SW480 (cell line): ENCODE results near the gene ATF7IP2.
A peak's percentile ranks its signal among the peaks of the same experiment; 100 is the strongest.
"Not testable (repeated sequence)": the region's sequence is repeated elsewhere in the genome, so short reads cannot be mapped to it uniquely, and the experiment has no call there.

Source experiments
- DNase-seq: peaks from one replicate; pipeline ENCODE4 v3.0.0-alpha.2; 2016; ENCODE audit warnings: low spot score

Gene ATF7IP2

DNA sequence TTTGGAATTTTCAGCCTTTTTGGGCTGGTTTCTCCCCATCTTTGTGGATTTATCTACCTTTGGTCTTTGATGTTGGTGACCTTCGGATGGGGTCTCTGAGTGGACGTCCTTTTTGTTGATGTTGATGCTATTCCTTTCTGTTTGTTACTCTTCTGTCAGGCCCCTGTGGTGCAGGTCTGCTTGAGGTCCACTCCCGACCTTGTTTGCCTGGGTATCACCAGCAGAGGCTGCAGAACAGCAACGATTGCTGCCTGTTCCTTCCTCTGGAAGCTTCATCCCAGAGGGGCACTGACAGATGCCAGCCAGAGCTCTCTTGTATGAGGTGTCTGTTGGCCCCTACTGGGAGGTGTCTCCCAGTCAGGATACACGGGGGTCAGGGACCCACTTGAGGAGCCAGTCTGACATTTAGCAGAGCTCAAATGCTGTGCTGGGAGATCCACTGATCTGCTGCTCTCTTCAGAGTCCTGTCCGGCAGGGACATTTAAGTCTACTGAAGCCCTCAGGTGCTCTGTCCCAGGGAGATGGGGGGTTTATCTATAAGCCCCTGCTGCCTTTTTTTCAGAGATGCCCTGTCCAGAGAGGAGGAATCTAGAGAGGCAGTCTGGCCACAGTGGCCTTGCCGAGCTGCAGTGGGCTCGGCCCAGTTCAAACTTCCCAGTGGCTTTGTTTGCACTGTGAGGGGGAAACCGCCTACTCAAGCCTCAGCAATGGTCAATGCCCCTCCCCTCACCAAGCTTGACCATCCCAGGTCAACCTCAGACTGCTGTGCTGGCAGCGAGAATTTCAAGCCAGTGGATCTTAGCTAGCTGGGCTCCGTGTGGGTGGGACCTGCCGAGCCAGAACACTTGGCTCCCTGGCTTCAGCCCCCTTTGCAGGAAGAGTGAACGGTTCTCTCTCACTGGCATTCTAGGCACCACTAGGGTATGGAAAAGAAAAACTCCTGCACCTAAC lies 66.6 kb downstream of the ATF7IP2 start:
- not testable (repeated sequence) for DNase-seq

GRCh38 chr16:10453159-10453510 lies 67.3 kb downstream of the ATF7IP2 start:
- DNase-seq = no peak

DNA sequence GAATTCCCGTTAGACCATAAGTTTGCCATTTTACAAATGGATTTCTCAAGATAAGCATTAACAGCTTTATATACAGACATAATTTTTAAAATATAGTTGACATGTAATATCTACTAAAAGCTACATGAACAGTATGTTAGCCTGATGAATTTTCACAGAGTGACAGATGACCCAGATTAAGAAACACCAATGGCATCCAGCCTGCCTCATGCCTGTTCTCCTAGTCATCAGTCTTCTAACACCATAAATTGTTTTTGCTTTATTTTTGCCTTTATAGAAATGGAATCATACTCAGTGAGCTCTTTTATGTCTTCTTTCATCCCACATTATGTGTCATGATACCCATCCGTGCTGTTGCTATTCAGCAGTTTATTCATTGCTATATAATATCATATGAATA lies 80.0 kb downstream of the ATF7IP2 start:
- no peak for DNase-seq

DNA sequence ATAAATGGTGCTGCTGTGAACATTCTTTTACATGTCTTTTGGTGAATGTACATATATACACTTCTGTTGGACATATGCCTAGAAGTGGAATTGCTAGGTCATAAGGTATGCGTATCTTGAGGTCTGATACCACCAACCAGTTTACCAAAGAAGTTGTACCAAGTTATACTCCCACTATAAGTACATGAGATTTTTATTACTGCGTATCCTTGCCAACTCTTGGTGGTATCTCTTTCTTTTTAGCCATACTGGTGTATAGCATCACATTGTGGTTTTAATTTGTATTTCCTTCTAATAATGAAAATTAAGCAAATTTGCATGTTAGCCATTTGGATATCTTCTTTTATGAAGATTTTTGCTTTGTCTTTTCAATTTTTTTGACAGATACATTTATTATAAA lies 80.5 kb downstream of the ATF7IP2 start:
- DNase-seq = no peak

- no peak for DNase-seq
These were observed 81.0 kb downstream of the ATF7IP2 start for GRCh38 chr16:10466861-10467260.

- DNase-seq = not testable (repeated sequence)
These were observed 90.8 kb downstream of the ATF7IP2 start for GRCh38 chr16:10476636-10477035.

GRCh38 chr16:10480151-10480550 lies 94.3 kb downstream of the ATF7IP2 start:
- no peak for DNase-seq

- DNase-seq = no peak
These were observed 99.3 kb downstream of the ATF7IP2 start for GRCh38 chr16:10485159-10485558.

DNA sequence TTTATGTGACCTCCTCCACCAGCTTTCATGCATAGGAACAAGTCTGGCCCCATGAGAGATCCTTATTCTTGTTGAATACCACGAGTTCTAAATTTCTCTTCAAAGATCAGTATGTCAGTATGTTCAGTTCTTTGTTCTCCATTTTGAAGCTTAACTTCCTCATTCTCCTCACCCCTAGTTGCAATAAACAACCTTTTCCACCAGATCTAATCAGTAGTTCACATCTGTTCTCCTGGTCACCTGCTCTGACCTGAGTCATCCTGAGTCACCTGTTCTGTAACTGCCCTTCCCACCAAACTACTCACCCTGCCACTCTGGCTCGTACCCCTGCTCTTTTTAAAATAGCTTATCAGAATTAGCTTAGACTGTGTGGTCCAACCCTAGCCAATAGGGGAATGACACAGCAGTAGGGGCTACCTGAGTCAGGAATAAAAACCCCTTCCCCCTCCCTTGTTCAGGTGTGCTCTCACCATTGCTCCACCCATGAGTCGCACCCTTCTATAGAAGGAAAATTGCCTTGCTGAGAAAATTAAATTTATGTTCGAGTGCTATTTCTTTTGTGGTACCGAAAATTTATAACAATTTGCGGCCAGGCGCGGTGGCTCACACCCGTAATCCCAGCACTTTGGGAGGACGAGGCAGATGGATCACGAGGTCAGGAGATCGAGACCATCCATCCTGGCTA lies 100.0 kb downstream of the ATF7IP2 start:
- no peak for DNase-seq

DNA sequence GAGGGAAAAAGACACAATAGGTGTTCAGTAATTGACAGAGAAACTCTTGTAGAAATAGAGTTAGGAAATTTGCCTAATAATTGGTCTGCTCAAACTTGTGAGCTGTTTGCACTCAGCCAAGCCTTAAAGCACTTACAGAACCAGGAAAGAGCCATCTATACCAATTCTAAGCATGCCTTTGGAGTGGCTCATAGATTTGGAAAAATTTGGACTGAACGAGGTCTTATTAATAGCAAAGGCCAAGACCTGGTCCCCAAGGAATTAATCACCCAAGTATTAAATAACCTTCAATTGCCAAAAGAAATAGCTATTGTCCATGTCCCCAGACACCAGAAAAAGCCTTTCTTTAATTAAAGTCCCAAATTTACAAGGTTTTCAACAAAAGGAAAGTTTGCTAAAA lies 104.3 kb downstream of the ATF7IP2 start:
- no peak for DNase-seq

- DNase-seq = no peak
These were observed 107.4 kb downstream of the ATF7IP2 start for GRCh38 chr16:10493276-10493675.

DNA sequence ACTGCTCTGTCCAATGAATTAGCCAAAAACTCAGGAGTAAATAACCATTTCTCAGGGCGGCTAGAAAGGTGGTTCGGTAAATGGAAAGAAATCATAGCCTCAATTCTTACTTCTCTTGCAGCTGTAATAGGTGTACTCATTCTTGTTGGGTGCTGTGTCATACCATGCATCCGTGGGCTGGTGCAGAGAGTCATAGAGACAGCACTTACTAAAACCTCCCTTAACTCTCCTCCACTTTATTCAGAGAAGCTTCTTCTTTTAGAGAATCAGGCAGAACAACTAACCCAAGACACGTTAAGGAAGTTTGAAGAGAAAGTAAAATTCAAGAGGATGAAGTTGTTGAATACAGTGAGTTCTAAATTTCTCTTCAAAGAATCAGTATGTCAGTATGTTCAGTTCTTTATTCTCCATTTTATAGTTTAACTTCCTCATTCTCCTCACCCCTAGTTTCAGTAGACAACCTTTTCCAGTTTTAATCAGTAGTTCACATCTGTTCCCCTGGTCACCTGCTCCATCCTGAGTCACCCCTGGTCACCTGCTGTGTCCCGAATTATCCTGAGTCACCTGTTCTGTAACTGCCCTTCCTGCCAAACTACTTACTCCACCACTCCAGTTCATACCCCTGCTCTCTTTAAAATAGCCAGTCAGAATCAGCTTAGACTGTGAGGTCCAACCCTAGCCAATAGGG lies 108.6 kb downstream of the ATF7IP2 start:
- no peak for DNase-seq

DNA sequence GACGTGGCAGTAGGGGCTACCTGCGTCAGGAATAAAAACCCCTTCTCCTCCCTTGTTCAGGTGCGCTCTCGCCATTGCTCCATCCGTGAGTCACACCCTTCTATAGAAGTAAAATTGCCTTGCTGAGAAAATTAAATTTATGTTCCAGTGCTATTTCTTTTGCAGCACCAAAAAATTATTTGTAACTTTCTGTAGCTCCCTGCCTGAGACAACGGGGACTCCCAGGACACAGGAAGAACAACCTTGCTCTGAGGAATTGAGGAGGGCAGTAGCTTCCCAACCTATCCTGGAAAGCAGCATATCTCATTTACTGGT lies 109.1 kb downstream of the ATF7IP2 start:
- DNase-seq = no peak

GRCh38 chr16:10497132-10498101 lies 111.6 kb downstream of the ATF7IP2 start:
- DNase-seq = peak; percentile 36

DNA sequence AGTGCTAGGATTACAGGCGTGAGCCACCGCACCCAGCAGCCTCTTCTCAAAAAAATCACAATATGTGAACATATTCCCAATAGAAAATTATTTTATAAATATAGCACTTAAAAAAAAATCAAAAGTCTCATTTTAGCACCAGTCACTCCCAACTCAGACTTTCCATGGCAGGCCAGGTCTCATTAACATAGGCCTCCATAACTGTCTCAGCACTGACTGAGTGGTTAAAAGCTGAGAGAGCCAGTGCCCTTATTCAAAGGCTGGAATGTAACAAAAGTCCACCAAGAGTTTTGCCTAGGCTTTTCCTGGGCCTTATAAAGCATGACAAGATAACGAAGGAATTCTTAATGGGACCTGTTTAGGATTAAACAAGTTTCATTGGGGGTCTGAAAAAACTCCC lies 114.7 kb downstream of the ATF7IP2 start:
- no peak for DNase-seq

DNA sequence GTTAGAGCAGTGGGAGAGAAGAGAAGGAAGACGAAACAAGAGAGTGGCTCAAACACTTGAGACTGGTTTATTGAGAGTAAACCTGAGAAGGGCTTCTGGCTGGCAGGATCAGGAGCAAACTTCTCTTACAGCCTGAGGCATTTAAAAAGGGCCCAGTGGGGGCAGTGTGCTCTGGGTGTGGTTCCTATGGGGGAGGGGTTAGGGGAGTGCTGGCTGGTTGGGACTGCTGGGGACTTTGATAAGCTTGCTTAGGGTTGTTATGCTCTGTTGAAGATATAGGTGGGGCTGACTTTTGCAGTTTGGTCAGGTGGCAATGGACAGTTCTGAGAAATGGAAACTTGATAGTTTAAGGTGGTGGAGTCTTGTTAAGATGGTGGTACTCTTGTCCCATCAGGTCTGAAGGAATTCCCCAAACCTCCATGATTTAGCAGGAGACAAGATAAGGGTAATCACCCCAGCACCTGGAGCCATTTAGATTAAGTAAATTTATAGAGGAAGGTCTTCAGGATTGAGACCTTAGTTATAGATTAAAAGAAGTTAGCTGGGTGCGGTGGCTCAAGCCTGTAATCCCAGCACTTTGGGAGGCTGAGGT lies 115.3 kb downstream of the ATF7IP2 start:
- DNase-seq = no peak

DNA sequence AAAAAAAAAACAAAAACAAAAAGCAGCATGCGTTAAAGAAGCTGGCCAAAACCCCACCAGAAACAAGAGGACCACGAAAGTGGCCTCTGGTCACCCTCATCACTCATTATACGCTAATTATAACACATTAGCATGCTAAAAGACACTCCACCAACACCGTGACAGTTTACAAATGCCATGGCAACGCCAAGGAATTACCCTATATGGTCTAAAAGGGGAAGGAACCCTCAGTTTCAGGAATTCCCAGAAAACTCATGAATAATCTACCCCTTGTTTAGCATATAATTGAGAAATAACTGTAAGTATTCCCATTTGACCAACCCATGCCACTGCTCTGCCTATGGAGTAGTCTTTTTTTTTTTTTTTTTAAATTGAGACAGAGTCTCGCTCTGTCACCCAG lies 116.9 kb downstream of the ATF7IP2 start:
- no peak for DNase-seq

- no peak for DNase-seq
These were observed 118.6 kb downstream of the ATF7IP2 start for GRCh38 chr16:10504404-10504885.

- not testable (repeated sequence) for DNase-seq
These were observed 119.4 kb downstream of the ATF7IP2 start for GRCh38 chr16:10505286-10505685.

GRCh38 chr16:10509534-10510025 lies 123.7 kb downstream of the ATF7IP2 start:
- peak; percentile 79 for DNase-seq

GRCh38 chr16:10510279-10510678 lies 124.4 kb downstream of the ATF7IP2 start:
- no peak for DNase-seq
